ENCODE measurements around the gene DDX3X.

Gene DDX3X

GRCh38 chrX:41326431-41326830 lies 7.5 kb upstream of the DDX3X start:
- no peak for DNase-seq

GRCh38 chrX:41327341-41327740 lies 6.6 kb upstream of the DDX3X start:
- DNase-seq: no peak

- DNase-seq: no peak
Observed at GRCh38 chrX:41329101-41329500, 4.9 kb upstream of the DDX3X start.

- DNase-seq: no peak
Observed at GRCh38 chrX:41332005-41332404, 2.0 kb upstream of the DDX3X start.

- DNase-seq: no peak
Observed at GRCh38 chrX:41332408-41333002, 1.5 kb upstream of the DDX3X start.

GRCh38 chrX:41333003-41333743 lies 789 bp upstream of the DDX3X start:
- DNase-seq: peak; percentile 83

- peak; percentile 85 for DNase-seq
Observed at GRCh38 chrX:41334363-41335197, 618 bp downstream of the DDX3X start.

GRCh38 chrX:41335198-41335957 lies 1.4 kb downstream of the DDX3X start:
- no peak for DNase-seq

GRCh38 chrX:41335958-41336331 lies 2.0 kb downstream of the DDX3X start:
- DNase-seq: no peak

GRCh38 chrX:41336447-41336846 lies 2.5 kb downstream of the DDX3X start:
- no peak for DNase-seq

- DNase-seq: no peak
Observed at GRCh38 chrX:41337140-41337539, 3.2 kb downstream of the DDX3X start.

GRCh38 chrX:41338436-41338835 lies 4.5 kb downstream of the DDX3X start:
- no peak for DNase-seq

- DNase-seq: no peak
Observed at GRCh38 chrX:41339148-41339547, 5.2 kb downstream of the DDX3X start.

GRCh38 chrX:41344053-41344452 lies 10.1 kb downstream of the DDX3X start:
- no peak for DNase-seq

- DNase-seq: no peak
Observed at GRCh38 chrX:41347186-41347585, 13.2 kb downstream of the DDX3X start.

GRCh38 chrX:41348551-41348950 lies 14.6 kb downstream of the DDX3X start:
- DNase-seq: no peak

GRCh38 chrX:41350150-41350975 lies 16.4 kb downstream of the DDX3X start:
- DNase-seq: no peak

GRCh38 chrX:41350976-41351569 lies 17.1 kb downstream of the DDX3X start:
- DNase-seq: no peak

GRCh38 chrX:41351923-41352322 lies 18.0 kb downstream of the DDX3X start:
- DNase-seq: no peak

GRCh38 chrX:41352329-41352838 lies 18.4 kb downstream of the DDX3X start:
- DNase-seq: no peak

GRCh38 chrX:41353985-41354384 lies 20.0 kb downstream of the DDX3X start:
- no peak for DNase-seq

All from right kidney (tissue), 1 donor.